GM18519 (cell line): Measurements from ENCODE around the gene FOXC2.

Experiments
- ATAC-seq: cut with Tn5 transposase; IDR thresholded peaks from one replicate; pipeline ENCODE4 v1.9.1; 2021; ENCODE audit warnings: mild to moderate bottlenecking, moderate library complexity; ENCODE audit not compliant: unreplicated experiment, low FRiP score

Gene FOXC2

DNA sequence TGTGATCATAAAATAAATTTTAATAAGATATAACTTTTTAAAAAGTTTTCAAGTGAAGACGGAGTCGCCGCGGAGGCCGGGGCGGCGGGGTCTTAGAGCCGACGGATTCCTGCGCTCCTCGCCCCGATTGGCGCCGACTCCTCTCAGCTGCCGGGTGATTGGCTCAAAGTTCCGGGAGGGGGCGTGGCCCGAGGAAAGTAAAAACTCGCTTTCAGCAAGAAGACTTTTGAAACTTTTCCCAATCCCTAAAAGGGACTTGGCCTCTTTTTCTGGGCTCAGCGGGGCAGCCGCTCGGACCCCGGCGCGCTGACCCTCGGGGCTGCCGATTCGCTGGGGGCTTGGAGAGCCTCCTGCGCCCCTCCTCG, at the start of gene FOXC2:
Gene FOXC2 (plus strand): TSS at position 229 of the 365 bp plus-strand sequence. CDS start 507 bp downstream, outside the sequence.
- ATAC-seq, result no peak

DNA sequence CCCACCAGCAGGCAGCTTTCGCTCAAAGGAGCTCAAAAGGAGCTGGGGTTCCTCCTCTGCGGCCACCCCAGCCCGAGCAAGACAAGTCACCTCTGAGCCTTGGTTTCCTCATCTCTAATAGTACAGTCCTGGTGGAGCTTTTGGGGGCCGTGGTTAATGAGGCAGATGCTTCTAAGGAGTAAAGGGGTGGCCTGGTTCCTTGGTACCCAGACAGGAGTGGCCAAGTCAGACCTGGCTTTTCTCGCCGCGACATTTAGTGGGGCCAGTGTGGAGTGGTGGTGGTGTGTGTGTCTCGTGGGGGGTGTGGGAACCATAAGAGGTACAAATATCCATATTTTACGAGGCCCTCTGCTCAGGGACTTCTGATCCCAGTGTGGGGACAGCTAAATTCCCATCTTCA, 49.6 kb upstream of the FOXC2 start:
- ATAC-seq, result no peak

DNA sequence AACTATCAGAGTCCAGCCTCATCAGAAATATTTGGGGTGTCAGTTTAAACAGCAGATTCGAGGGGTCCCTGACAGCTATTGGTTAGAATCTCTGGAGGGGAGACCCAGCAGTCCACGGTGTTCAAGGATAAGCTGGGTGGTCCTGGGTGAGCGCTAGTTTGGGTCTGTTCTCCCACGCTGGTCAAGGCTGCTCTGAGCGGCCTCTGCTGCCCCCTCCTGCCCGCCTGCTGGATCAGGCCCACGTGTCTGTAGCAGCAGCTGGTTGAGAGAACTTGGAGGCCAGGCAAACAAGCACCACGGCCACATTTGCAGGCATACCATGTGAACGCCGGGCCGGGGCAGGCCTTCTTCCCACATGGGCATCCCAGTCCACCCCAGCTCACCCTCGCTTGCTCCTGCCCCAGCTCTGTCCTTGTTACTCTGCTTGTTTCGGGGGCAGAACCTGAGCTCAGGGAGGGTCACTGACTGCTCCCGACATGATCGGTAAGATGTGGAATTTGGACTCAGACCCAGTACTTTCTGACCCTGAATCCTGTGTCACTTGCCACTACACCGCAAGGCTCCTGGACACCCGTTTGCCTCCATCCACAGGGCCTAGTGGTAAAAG, 48.9 kb upstream of the FOXC2 start:
- ATAC-seq, result no peak

DNA sequence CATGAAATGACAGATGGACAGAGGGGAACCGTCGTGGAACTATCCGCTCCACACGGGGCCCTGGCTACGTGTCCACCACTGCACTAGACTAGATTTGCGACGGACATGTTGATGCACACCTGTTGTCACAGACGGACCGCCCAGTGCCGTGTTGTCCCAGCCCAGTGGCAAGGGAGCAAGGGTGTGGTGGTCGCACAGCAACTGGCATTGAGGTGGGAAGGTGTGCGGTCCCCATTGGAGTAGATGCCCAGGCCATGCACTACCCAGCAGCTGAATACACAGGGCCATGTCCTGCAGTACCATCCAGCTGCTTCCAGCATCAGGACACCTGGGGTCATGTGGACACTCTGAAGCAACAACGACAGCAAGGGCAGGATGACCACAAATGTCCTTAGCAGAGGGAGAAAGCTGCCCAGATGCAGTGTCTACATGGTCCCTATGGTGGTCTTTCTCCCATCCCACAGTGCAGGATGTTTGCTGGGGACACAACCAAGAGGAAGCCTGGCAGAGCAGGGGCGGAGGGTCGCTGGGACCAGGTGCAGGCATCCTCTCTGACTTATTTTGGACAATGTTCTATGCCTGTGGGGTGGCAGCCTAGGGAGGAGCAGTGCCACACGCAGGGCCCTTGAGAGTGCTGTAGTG, 47.5 kb upstream of the FOXC2 start:
- no peak for ATAC-seq

DNA sequence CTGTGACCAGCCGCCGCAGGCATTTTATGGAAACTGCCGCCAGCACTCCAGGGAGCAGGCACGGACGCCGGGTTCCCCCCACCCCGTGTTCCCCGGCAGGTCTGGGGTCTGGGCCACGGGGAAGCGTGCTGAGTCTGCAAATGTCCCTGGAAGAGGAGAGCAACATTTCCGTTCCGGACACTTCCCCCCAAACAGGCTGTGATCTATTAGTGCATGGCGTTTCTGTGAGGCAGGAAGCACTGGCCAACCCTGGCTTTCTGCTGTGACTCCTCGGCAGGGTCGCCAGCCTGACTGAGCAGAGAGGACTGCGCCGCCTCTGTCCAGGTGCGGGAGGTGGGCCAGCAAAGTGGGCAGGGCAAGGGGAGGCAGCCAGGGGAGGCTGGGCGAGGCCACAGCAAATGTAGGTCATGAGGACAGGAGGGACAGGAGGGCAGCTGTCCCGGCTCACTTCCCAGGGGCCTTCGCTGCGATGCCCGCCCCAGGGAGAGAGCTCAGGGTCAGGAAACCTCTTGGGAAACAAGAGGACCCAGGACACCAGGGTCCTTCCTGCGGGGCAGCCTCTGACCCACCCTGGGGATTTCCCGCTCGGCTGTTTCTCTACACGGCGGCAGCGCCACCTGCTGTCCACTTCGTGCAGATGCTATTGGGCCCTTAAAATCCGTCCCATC, 46.8 kb upstream of the FOXC2 start:
- no peak for ATAC-seq

DNA sequence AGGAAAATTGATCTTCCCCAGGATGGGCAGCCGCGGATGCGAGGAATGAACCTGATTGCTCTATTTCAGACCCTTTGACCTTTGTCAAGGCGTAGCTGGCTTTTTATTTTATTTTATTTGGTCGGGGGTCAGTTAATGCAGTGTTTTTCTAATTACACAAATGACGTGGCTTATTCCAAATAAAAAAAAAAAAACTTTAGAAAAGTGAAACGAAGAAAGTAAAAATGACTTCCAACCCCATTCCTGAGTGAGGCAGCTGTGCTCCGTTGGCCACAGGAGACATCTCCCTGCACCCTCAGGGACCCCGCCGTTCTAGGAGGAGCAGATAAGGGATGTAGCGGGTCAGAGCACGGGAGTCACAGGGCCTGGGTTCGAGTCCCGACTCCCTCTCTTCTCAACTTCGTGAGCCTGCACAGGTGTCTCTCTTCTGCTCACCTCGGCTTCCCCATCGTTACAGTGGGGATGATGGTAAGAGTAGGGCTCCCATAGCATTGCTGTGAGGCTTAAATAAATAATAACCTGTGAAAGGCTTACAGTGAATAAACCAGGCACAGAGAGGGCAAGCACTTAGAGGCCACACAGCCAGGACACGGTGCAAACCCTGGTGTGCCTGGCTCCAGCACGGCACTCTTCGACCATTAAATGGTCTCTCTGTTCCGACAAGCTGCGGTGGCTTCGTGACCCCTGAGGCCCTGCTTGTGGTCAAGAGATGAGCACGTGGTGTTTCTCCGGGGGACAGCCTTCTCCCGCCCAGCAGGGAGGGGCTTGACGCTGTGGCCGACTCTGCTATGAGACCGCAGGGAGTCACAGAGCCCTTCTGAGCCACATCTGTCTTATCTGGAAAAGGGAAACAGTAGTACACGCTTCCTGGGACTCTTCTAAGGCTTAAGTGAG, 46.1 kb upstream of the FOXC2 start:
- ATAC-seq, result no peak

DNA sequence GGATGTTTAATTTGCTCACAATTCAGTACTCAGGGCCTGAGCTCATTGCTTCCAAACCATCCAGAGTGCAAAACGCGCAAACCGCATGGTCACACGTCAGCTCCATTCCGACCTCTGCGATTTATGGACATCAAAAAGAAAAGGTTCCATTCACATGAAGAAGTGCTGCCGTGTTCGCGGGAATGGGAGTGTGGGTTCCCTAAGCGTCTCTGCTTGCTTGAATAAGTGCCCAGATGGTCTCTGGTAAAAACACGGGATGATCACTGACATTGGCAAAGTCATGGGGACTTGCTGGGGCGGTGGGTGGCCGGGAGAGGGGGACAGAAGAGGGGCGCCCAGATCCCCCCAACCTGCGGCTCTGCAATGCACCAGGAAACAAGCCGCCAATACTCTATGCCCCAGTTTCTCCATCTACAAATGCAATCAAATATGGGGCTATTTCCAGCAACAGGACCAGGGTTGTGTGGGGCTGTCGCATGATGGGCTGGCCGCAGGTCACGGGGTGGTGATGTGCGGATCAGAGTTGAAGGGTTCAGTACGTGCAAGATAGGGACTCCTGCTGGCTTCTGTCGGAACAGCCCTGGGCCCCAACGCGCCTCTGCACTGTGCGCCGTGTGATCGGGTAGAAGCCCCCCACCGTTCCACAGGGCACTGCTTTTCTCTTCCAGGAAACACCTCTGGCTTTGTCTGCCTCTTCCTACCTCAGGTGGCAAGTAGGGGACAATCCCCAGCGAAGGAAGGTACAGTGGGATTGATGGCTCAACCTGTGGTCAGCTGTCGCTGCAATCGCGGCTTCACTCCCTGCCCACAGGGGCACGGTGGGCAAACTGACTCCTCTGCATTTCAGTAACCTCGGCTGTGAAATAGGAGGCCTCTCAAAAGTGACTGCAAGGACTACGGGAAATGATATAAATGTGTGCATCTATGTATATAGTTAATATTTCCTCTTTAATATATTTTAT, 45.1 kb upstream of the FOXC2 start:
- no peak for ATAC-seq

DNA sequence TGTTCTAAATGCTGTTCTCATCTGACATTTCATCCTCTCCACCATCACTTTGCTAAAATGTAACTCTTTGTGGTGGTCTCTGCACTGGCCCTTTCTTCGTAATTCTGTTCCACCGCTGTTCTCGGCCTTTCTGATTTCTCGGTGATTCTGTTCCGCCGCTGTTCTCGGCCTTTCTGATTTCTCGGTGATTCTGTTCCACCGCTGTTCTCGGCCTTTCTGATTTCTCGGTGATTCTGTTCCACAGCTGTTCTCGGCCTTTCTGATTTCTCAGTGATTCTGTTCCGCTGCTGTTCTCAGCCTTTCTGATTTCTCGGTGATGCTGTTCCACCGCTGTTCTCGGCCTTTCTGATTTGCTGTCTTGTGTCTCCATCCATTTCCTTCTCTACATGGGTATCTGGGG, 44.0 kb upstream of the FOXC2 start:
- ATAC-seq, result no peak

DNA sequence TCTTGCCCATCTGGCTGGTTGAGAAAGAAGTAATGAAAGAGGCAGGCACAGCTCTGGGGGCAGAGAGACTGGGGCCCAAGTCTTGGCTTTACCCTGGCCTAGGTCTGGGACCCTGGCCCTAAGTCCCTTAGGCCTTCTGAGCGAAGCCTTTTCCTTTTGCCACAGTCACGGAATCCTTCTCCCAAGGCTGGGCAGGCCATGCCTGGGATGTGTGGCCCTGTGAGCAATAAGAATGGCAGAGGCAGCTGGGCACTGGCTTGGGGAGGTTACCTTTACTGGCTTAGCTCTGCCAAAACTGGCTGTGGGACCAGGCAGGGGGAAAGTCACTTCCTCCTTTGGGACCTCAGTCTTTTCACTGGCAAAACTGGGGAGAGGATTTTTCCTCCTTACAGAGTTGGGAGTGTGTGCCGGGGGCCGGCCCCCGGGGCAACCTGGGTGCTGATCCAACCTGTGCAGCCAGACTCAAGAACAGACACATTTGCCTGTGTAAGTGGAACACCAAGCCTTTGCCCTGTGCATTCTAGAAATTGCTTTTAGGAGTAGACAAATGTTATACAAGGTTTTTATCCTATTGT, 43.4 kb upstream of the FOXC2 start:
- no peak for ATAC-seq

DNA sequence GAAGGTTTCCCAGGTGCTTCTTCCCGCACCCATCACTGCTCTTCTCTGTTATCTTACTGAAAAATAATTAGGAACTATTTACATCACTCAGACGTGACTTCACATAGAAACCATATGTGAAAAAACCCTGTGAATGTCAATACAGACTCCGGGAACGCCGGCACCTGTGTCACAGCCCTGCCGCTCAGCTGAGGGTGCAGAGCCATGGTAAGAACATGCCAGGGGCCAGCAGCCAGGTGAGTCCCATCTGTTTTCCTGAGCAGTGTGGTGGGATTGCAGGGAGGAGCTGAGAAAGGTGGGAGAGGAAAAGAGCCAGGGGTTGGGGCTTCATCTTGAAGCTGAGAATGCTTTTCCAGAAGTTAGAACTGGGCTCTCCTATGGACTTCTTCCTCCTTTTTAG, 42.6 kb upstream of the FOXC2 start:
- ATAC-seq, result no peak

DNA sequence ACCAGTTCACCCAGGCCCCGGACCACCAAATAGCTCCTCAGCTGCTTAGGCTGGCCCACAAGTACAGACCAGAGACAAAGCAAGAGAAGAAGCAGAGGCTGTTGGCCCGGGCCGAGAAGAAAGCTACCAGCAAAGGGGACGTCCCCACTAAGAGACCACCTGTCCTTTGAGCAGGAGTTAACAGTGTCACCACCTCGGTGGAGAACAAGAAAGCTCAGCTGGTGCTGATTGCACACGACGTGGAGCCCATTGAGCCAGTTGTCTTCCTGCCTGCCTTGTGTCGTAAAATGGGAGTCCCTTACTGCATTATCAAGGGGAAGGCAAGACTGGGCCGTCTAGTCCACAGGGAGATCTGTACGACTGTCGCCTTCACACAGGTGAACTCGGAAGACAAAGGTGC, 40.9 kb upstream of the FOXC2 start:
- ATAC-seq, result no peak

DNA sequence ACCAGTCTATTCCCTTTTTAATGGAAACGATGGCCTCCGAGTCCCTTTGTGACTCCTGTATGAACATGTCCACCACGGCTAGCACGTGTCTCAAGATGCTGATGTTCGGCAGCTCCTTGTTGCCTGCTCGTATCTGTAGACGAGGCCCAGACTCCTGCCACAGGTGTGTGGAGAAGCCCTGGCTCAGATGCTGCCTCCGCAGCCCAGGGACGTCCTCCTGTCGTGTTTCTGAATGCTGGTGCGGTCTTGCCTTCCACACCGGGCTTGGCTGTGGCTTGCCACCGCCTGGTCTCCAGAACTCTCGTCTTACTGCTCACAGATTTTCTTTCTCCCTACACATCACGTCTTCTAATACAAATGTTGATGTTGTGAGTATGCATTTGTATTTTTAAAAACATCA, 39.3 kb upstream of the FOXC2 start:
- no peak for ATAC-seq

DNA sequence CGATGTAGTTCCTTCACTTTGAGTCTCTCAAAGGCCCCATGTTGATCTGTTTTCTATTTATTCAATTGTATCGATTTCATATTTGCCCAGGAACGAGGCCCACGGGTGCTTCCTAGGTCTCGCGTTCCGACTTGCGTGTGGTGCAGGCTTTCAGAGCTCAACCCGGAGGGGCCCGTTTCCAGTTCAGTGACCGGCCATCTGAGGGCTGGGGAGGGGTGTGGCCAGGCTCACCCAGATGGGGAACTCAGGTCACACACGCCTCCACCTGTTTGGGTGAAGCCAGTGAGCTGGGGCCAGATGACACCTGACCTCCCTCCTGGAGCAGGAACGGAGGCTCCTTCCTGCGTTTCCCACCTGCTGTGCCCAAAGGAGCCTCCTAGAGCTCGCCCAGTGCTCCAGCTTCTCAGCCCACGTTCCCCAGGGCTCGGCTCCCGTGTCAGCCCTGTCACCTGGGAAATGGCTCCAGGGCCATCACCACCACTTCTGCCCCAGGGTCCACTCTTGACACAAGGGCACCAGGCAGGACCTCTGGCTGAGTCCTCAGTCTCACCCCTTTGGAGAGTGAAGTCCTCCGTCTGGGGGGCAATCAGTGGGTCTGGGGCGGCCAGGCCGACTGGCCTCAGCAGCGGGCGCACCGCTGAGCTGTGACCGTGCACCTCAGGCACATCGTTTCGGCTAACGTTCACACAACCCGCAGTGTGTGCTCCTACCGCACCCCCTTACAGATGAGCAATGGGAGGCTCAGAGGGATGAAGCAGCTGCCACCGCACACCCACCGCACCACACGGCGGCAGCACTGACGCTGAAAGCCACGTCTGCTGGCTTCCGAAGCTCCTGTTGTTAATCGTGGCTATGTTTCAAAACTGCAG, 38.3 kb upstream of the FOXC2 start:
- ATAC-seq, result no peak

DNA sequence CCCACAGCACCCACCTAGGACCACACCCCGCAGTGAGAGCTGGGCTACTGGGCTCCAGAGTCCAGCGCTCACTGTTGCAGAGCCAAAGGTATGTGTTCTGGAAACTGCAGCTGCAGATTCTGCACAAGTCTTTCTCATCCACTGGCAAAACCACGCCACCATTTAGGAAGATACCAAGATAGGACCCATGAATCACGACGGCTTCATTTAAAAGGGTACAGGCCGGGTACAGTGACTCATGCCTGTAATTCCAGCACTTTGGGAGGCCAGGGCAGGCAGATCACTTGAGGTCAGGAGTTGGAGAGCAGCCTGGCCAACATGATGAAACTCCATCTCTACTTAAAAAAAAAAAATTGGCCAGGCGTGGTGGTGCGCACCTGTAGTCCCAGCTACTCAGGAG, 37.5 kb upstream of the FOXC2 start:
- no peak for ATAC-seq

DNA sequence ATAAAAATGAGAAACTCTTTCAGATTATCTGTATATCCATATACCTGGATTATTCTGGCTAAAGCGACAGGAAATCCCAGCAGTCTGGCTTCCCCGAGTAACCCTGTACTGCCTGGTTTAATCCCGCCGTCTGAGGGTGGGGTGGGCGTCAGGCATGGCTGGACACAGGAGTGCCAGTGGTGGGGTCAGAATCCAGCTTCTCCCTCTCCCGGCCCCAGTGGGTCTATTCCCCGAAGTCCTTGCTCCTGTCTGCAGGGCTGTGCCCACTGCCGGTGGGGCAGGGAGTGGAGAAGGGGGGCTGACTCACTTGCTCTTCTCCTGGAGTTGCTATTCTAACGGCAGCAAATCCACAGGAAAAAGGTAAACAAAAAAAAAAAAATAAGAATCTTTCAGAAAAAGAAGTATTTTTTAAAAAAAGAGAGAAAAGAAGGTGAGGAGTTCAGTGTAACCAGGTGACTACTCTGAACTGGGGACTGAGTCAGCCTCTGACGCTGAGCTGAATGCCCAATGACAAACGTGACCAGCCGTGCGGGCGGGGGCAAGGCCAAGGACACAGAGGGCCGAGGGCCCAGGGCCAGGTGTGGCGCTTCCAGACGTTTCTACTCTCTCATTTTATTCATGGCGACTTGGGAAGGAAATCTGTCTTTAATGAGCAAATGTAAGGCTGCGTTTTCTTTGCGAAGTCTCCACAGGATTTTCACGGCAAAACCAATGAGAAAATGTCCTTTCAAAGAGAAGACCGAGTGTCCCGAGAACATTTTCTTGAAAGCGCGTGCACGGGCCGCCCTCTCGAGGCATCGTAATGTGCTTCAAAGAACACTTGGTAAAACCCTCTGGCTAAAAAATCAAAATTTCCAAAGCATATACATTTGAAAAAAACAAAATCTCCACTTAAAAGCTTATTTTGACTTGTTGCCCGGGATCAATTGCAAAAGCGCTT, 36.1 kb upstream of the FOXC2 start:
- no peak for ATAC-seq

DNA sequence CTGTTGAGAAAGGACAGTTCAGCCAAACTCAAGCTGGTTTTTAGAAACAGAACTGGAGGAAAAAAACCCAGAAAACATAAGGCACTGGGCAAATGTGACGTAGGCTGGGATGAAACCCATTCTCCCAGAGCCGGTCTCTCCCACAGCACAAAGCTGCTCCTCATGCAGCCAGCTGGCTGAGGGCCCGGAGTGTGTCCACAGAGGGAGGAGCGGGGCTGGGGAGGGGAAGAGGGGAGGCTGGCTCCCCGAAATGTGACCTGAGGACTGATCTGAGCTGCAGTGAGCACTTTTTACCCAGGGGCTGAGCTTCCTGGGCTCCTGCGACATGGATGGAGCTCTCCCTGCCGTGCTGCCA, 35.5 kb upstream of the FOXC2 start:
- no peak for ATAC-seq

DNA sequence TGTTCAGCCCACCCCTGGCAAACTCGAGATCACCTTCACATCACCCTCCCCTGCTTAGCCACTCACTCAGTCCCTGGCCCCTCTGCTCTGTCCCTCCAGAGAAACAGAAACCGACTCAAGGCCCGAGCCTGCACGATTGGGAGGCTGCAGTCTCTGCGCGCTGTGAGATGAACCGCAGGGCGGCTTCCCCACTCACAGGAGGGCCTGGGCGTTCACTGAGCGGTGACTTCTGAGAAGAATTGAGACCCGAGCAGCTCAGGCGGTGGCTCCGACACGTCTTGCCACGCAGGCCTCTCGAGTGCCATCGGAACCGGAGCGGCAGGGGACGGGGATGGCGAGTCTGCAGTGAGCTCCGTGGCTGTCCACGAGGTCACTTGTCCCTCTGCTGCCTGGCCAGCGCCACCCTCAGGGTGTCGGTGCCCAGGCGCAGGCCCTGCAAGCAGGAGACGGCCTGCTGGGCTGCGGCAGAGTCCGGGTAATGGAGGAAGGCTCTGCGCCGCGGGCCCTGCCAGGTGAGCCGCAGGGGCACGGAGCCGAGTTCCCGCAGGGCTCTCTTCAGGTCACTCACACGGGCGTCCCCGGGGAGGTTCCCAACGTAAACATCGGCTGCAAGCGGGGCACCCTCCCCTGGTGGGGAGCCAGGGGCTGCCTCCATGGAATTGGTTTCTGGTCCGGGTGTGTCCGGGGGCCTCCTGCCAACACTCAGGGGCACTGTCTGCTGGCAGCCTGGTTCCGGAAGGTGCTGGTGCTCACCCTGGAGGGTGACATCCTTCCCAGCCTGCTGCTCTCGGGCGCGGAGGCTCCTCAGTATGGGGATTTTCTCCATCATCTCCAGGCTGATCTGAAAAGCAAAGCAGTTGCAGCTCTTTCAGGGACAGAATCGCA, 34.7 kb upstream of the FOXC2 start:
- ATAC-seq, result no peak
